Activated B cell treated with CpG ODN at 0.5 μM for 24 hours (primary cell): ENCODE data around the gene HCN3. TPM values are rescaled to one million over a fixed set of nuclear protein-coding genes. Genes with fewer than 3 reads are reported as not detected.
A peak's percentile ranks its signal among the peaks of the same experiment; 100 is the strongest.

Source experiments
- ATAC-seq: fragments of 200-7000 bp; cut with Tn5 transposase; one replicate; pipeline ENCODE4 v1.10.0; 2021; ENCODE audit warnings: low read depth, mild to moderate bottlenecking, moderate library complexity
- CTCF ChIA-PET: fragments of 350-600 bp; sonication (Branson Sonifier 250); formaldehyde crosslinking; loops from one replicate; lab custom pipeline; 2021; ENCODE audit warnings: antibody characterized with exemption; lab: Charles Lee
- POLR2A ChIA-PET: fragments of 350-600 bp; sonication (Branson Sonifier 250); formaldehyde crosslinking; loops from one replicate; lab custom pipeline; 2021; ENCODE audit warnings: antibody characterized with exemption; lab: Charles Lee
- DNase-seq: peaks from one replicate; pipeline ENCODE4 v3.0.0; 2022
- H3K27ac Mint-ChIP-seq: one replicate; pipeline ENCODE4 v1.8.0; 2020; ENCODE audit warnings: mixed read lengths
- H3K27me3 Mint-ChIP-seq: one replicate; pipeline ENCODE4 v1.8.0; 2021; ENCODE audit warnings: mixed read lengths
- H3K36me3 Mint-ChIP-seq: one replicate; pipeline ENCODE4 v1.8.0; 2021; ENCODE audit warnings: low read depth, mixed read lengths
- H3K4me1 Mint-ChIP-seq: one replicate; pipeline ENCODE4 v1.8.0; 2021; ENCODE audit warnings: mixed read lengths
- H3K4me3 Mint-ChIP-seq: one replicate; pipeline ENCODE4 v1.8.0; 2020; ENCODE audit warnings: mild to moderate bottlenecking, mixed read lengths
- H3K9me3 Mint-ChIP-seq: one replicate; pipeline ENCODE4 v1.8.0; 2020; ENCODE audit warnings: mixed read lengths
- CTCF ChIP-seq: fragments of 200-600 bp; IDR thresholded peaks from one replicate; pipeline ENCODE4 v1.8.0; 2022; ENCODE audit warnings: antibody characterized with exemption, mild to moderate bottlenecking
- intact Hi-C: fragments of 100-400 bp; cut with micrococcal nuclease; formaldehyde crosslinking; loops from one replicate; pipeline ENCODE4 v1.15.1; 2024
- total RNA-seq: library from RNA; stranded (reverse); gene quantifications from 2 replicates; pipeline ENCODE4 v1.2.3, GENCODE V29; 2022

Gene HCN3
- total RNA-seq, 1 donor from 2014 or later, result 2.7 TPM

GRCh38 chr1:155254228-155254713, 23.0 kb upstream of the HCN3 start:
- ChIA-PET POLR2A (interaction anchor here (1.1 kb wide), 1 partner anchor 69 kb away, joined by 3 read pairs; no protein-coding TSS in a partner anchor), CTCF (interaction anchor here (1.6 kb wide), 1 partner anchor 30 kb away, joined by 3 read pairs; no protein-coding TSS in a partner anchor)
- Mint-ChIP-seq H3K27ac (no peak overlapping the region), H3K4me1 (peaks cover 34% of the 10 kb centered on the region), H3K4me3 (peak overlapping the region; percentile 84), H3K9me3 (no peaks in the 10 kb centered on the region), H3K36me3 (peaks cover 32% of the 10 kb centered on the region), H3K27me3 (no peaks in the 10 kb centered on the region)
- no peak for TF ChIP-seq CTCF
- DNase-seq (no peak), ATAC-seq (no peak)
- intact Hi-C loops, result loop anchor here (1.0 to 10.0 kb wide), 3 partner anchors 8 to 801 kb away; partner anchors contain the start of genes CLK2, LAMTOR2, SCAMP3 and UBQLN4

- Mint-ChIP-seq H3K27me3 (no peaks in the 10 kb centered on the region), H3K36me3 (peaks cover 34% of the 10 kb centered on the region), H3K27ac (no peak overlapping the region), H3K4me3 (peak overlapping the region; percentile 84), H3K9me3 (no peaks in the 10 kb centered on the region), H3K4me1 (peaks cover 34% of the 10 kb centered on the region)
- POLR2A ChIA-PET, result interaction anchor here (0.7 to 2.5 kb wide), 6 partner anchors 10 to 429 kb away, joined by 3 to 8 read pairs (median 4); partner anchors contain the start of genes CLK2 and RUSC1
- DNase-seq (no peak), ATAC-seq (peak; percentile 4)
- TF ChIP-seq CTCF, result no peak
- CTCF ChIA-PET, result interaction anchor here (1.4 to 2.0 kb wide), 3 partner anchors 30 to 69 kb away, joined by 3 to 6 read pairs (median 4); no protein-coding TSS in a partner anchor
- intact Hi-C loops, result loop anchor here (1.0 to 10.0 kb wide), 5 partner anchors 8 to 800 kb away; partner anchors contain the start of genes CLK2, LAMTOR2, SCAMP3 and UBQLN4
These were observed 22.5 kb upstream of the HCN3 start for GRCh38 chr1:155254714-155255242.

- Mint-ChIP-seq H3K4me3 (peak within 1 kb of the TSS; percentile 84), H3K4me1 (peaks cover 37% of the 10 kb centered on the region)
- intact Hi-C loops, result loop anchor here (1.0 to 10.0 kb wide), 4 partner anchors 11 to 799 kb away; partner anchors contain the start of genes CLK2, LAMTOR2 and UBQLN4
These were observed 21.8 kb upstream of the HCN3 start, which contains the start of gene ENTREP3 for GRCh38 chr1:155255243-155256007. Gene ENTREP3 (minus strand): TSS chr1:155255483. CDS start chr1:155254877, 606 bp downstream.

DNA sequence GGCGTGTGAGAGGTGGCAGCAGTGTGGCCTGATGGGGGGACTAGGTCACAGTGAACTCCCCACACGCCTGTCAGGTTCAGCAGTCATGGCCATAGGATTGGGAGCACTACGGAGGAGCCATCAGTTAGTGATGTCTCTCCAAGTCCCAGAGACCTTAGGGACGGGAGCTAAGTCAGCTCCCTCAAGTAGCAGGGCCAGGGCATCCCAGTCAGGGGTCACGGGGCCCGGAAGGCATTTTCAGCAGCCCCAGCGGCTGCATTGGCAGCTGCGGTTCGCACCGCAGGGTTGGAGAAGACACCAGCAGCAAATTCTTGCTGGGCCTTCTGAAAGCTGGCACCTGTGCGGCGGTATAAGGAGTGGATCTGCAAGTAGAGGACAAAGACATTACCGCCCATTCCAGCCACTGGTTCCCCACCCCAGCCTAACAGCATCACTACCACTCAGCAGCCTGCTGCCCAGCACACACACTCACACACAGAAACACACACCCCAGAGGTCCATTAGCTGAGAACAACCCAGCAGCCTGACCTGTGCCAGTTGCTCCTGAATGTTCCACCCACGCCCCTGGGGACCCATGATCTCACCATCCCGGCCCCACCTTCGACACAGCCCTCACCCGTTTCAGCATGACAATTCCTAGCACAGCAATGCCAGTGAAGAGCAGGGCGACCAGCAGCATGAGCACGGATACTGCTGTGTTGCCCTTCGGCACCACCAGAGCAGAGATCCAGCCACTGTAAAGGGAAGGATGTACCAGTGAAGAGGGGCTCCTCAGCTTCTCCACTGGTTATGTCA, 21.0 kb upstream of the HCN3 start:
- Mint-ChIP-seq H3K27ac (peak overlapping the region; percentile 26), H3K4me3 (peak overlapping the region; percentile 84), H3K36me3 (peaks cover 43% of the 10 kb centered on the region), H3K27me3 (no peaks in the 10 kb centered on the region), H3K4me1 (peaks cover 40% of the 10 kb centered on the region), H3K9me3 (no peaks in the 10 kb centered on the region)
- no peak for DNase-seq
- no peak for TF ChIP-seq CTCF
- intact Hi-C loops, result loop anchor here (10.0 kb wide), 1 partner anchor 799 kb away; the partner anchor contains the start of genes LAMTOR2 and UBQLN4
- ATAC-seq, result no peak
- CTCF ChIA-PET, result interaction anchor here (1.4 to 2.0 kb wide), 2 partner anchors 63 to 67 kb away, joined by 4 to 6 read pairs; no protein-coding TSS in a partner anchor
- POLR2A ChIA-PET, result interaction anchor here (2.5 kb wide), 1 partner anchor 17 kb away, joined by 6 read pairs; the partner anchor contains the start of gene CLK2

More at GRCh38 chr1:155255243-155256007, 21.8 kb upstream of the HCN3 start, which contains the start of gene ENTREP3:
- ChIA-PET POLR2A (interaction anchor here (0.7 to 2.5 kb wide), 6 partner anchors 10 to 428 kb away, joined by 3 to 8 read pairs (median 4); partner anchors contain the start of genes CLK2 and RUSC1), CTCF (interaction anchor here (1.4 to 2.0 kb wide), 3 partner anchors 31 to 68 kb away, joined by 3 to 6 read pairs (median 4); no protein-coding TSS in a partner anchor)
- ATAC-seq, result peak; percentile 66
- H3K36me3 Mint-ChIP-seq, result peaks cover 39% of the 10 kb centered on the region
- H3K9me3 Mint-ChIP-seq, result no peaks in the 10 kb centered on the region
- TF ChIP-seq CTCF, result no peak
- peak; percentile 69 for DNase-seq
- no peaks in the 10 kb centered on the region for H3K27me3 Mint-ChIP-seq
- H3K27ac Mint-ChIP-seq, result peak within 1 kb of the TSS; percentile 53
